GM10266 (cell line): Measurements from ENCODE around the gene CEP83.
"Not testable (repeated sequence)": the region's sequence is repeated elsewhere in the genome, so short reads cannot be mapped to it uniquely, and the experiment has no call there.

Source experiments
- DNase-seq: peaks from one replicate; pipeline ENCODE4 v3.0.0; 2012; ENCODE audit errors: extremely low spot score
- CTCF ChIP-seq: IDR thresholded peaks from 2 replicates; pipeline ENCODE4 v1.5.1; 2012; ENCODE audit warnings: mild to moderate bottlenecking, low read depth; ENCODE audit not compliant: control insufficient read depth, insufficient read depth; ENCODE audit errors: missing control alignments

CEP83 gene

DNA sequence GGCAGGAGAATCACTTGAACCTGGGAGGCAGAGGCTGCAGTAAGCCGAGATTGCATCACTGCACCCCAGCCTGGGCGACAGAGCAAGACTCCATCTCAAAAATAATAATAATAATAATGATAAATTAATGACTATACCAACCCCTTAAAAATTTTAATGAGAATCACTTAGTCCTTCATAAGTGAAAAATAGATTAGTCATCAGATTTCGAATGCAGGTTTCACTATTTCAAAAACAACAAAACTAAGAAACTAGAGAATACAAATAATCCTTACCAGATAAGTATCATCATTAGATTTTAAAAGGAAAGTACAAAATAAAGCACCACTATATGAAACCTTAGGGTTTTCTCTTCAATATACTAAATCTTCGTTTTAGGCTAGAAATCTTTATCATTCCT, 62.3 kb downstream of the CEP83 start:
- DNase-seq, result no peak
- TF ChIP-seq CTCF, result no peak

DNA sequence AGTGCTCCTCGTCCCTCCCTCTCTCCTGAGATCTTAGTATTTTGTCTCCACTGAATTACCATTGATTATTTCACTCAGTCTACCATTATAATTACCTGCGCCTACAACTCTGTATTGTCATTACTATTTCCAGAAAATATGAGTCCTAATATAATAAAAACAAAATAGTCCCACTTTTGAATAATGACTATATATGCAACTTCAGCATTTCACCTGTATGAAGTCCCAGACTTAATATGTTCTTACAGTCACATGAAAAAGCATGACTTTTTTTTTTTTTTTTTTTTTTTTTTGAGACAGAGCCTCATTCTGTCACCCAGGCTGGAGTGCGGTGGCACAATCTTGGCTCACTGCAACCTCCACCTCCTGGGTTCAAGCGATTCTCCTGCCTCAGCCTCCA, 63.7 kb downstream of the CEP83 start:
- DNase-seq, result not testable (repeated sequence)

- TF ChIP-seq CTCF, result no peak
- no peak for DNase-seq
Measured at GRCh38 chr12:94390130-94390485, 69.6 kb downstream of the CEP83 start.

- not testable (repeated sequence) for DNase-seq
Measured at GRCh38 chr12:94389482-94390129, 70.1 kb downstream of the CEP83 start.

- no peak for DNase-seq
Measured at GRCh38 chr12:94386422-94386821, 73.2 kb downstream of the CEP83 start.

DNA sequence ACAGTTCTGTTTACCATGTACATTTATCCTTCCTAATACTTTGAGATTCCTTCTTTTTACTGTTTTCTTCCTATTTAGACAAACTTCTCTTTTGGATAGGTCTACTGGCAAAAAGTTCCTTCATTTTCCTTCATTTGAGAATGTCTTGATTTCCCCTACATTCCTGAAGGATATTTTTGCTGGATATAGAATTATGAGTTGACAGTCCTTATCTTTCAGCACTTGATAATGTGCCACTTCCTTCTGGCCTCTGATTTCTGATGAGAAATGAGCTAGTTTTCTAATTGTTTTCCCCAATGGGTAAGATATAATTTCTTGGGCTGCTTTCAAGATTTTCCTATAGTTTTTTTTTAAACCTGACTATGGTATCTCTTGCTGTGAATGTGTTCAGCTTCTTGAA, 75.6 kb downstream of the CEP83 start:
- no peak for DNase-seq
- no peak for TF ChIP-seq CTCF

More at GRCh38 chr12:94386422-94386821, 73.2 kb downstream of the CEP83 start:
- TF ChIP-seq CTCF, result no peak

DNA sequence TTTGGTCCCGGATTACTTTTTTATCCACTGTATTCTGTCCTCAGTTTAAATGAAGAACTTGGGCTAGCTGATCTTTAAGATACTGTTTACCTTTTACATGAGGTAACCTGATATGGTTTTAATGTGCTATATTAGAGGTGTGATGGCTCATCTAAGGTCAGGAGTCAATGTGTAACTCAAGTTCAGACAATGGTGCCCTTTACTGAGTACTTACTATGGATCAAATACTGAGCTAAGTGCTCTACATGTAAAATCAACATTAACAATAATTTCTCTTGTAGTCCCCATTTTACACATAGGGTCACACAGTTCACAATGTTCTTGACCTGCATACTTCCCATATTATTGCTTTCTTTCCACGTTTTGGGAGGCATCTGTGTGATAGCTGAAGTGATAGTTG, 79.2 kb downstream of the CEP83 start:
- no peak for DNase-seq
- TF ChIP-seq CTCF, result no peak

GRCh38 chr12:94379479-94380113, 80.1 kb downstream of the CEP83 start:
- TF ChIP-seq CTCF, result no peak

More at GRCh38 chr12:94379479-94380113, 80.1 kb downstream of the CEP83 start:
- DNase-seq, result no peak
